HG02973 (cell line): ENCODE results near the gene CBLB.
"Not testable (repeated sequence)": the region's sequence is repeated elsewhere in the genome, so short reads cannot be mapped to it uniquely, and the experiment has no call there.

ENCODE experiments used
- ATAC-seq: cut with Tn5 transposase; IDR thresholded peaks from one replicate; pipeline ENCODE4 v1.9.1; 2021; ENCODE audit warnings: moderate library complexity; ENCODE audit not compliant: unreplicated experiment

CBLB gene

DNA sequence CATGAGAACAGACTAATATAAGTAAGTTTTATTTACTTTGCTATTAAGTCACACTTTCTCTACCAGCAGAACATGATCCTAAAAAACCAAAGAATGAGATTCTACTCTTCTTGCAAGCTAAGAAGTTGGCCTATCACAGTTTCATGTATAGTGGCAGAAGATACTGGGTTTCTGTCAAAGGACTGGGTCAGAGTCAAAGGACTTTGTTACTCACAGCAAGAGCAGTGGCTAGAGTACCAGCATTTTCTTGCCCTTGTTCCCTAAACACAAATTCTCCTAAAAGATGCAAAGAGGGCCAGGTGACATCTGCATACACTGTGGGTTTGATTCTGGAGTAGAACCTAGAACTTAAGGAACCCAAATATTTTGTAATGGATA, 105.2 kb downstream of the CBLB start:
- no peak for ATAC-seq

DNA sequence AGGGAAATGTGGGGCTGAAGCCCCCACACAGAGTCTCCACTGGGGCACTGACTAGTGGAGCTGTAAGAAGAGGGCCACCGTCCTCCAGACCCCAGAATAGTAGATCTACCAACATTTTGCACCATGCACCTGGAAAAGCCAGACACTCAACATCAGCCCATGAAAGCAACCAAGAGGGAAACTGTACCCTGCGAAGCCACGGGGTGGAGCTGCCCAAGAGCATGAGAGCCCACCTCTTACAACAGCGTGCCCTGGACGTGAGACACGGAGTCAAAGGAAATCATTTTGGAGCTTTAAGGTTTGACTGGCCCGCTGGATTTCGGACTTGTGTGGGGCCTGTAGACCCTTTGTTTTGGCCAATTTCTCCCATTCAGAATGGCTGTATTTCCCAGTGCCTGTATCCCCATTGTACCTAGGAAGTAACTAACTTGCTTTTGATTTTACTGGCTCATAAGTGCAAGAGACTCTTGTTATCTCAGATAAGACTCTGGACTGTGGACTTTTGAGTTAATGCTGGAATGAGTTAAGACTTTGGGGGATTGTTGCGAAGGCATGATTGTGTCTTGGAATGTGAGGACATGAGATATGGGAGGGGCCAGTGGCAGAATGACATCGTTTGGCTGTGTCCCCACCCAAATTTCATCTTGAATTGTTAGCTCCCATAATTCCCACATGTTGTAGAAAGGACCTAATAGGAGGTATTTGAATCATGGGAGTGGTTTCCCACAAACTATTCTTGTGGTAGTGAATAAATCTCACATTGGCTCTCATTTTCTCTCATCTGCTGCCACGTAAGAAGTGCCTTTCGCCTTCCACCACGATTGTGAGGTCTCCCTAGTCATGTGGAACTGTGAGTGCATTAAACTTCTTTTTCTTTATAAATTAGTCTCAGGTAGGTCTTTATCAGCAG, 105.8 kb downstream of the CBLB start:
- ATAC-seq, result no peak

DNA sequence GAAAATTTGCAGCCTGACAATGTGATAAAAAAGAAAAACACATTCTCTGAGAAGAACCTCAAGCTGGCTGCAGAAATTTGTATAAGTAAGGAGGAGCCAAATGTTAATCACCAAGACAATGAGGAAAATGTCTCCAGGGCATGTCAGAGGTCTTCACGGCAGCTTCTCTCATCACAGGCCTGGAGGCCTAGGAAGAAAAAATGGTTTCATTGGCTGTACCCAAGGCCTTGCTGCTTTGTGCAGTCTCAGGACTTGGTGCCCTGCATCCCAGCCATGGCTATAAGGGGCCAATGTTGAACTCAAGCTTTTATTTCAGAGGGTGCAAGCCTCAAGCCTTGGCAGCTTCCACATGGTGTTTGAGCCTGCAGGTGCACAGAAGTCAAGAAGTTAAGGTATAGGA, 106.6 kb downstream of the CBLB start:
- not testable (repeated sequence) for ATAC-seq

DNA sequence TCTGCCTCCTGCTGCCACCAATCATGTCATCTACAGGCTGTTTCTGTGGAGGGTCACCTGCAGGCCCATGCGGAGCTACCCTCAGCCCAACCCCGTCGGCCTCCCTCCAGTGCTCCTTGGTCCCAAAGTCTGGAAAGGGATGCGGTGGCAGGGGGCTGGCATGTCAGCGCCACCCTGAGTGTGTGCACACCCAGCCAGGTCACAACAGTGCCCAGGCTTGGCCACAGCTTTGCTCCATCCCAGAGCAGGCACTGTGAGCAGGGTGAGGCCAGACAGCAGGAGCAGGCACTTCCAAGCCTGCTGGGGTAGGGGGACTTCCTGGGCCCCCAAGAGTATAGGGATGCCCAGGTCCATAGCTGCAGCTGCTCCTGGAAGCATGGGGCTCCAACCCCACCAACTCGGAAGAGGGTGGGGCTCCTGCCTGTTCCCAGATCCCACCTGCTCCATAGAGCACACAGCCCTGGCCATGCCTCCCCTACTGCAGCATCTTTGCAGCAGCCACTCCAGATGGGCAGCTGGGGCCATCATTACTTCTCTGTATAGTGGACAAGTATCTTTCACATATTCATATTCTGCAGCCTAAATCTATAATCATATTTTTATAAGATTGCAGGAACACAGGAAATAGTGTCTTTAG, 109.3 kb downstream of the CBLB start:
- no peak for ATAC-seq

DNA sequence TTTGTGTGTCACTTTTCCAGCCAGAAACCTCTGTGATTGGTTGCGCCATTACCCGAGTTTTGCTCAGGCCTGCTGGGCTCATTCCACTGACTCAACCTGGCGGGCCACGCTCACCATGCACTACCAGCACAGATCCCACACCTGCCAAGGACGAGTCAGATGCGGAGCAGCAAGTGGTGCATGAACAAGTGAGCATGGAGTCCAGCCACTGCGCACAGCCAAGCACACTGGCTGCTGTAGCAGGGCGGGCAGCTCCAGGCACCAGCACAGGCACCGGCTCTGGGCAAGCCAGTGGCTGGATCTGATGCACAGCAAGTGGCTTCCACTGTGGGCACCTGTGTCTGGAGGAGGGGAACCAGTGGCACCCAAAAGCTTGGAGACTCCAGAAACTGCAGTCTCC, 110.4 kb downstream of the CBLB start:
- ATAC-seq, result no peak

DNA sequence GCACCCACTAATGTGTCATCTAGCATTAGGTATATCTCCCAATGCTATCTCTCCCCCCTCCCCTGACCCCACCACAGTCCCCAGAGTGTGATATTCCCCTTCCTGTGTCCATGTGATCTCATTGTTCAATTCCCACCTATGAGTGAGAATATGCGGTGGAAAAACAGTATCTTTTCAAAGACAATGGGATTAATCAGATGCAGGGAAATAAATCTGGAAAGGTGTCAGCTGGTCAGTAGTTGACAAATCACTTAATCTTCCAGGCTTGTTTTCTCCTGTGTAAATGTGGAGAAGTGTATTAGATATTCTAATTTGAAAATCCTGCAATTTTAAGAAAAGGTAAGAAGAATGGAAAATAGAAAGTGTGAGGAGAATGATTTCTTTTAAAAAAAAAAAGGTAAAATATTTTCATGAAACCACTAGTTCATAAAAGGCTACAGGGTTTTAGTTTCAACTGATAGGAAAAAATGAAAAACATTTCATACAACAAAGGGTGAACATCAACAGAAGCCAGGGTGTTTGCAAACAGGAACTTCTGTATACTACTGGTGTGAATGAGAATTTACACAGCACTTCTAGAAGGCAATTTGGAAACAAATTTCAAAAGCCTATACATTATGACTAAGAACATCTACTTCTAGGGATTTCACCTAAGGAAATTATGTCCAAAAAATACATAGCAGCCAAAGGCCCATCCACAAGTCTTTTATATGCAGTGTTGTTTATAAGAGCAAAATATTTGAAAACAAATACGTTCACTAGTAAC, 113.5 kb downstream of the CBLB start:
- no peak for ATAC-seq

DNA sequence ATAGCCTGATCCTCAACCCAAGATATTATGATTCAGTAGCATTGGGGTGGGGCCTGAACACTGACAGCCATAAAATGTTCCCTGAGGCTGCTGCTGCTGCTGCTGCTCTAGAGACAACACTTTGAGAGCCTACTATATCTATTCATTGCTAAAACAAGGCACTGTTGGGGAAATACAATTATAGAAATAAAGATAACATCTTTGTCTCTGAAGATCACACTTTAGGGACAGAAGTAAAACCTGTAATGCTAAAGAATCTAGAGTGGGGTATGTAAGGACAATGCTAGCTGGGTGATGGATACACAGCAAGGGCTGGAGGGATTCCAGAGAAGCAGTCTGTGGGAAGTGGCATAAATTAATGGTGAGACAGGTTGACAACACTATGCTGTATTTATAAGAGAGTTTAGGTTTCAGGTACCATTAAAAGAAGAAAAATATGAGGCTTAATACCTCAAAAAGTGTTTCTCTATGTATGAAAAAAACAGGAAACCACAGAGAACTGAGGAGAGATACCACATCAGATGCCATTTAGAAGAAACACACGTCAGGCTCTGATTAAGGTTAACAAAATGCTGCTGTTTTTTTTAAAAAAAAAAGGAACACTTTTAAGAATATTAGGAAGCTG, 115.9 kb downstream of the CBLB start:
- no peak for ATAC-seq

DNA sequence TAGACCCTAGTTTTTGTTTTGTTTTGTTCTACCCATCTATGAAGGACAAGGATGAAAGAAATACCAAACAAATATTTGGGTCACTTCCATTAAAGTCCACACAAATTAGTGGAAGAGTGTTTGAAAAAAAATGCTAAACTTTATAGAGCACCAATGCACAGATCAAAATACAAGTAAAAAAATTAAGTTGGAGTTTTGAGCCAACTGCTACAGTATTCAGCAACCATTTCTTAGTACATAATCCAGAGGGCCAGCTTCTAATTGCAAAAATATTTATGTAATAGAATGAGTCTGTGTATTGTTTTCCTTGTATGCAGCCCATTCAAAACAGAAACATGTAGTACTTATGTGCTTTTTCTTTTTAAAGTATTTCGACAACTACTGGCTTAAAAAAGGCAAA, 121.1 kb downstream of the CBLB start:
- ATAC-seq, result no peak

DNA sequence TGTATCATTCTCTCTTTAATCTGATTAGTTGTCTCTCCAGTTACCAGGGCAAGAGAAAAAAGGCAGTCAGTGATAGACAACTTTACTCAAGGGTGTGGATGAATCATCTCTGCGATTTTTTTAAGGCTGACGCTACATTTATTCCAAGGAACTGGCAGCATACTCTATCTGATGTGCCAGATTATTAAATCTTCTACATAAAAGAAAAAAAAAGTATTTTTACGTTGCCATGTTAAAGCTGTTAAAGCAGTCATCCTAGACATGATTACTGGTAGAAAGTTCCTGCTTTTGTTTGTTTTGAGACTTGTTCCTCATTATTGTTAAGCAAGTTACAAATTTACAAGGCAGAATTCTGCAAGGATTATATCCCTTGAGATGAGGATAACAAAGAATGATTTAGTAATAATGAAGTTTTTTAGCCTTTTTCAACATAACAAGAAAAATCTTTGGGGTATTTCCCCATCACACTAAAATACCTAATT, 121.7 kb downstream of the CBLB start:
- no peak for ATAC-seq

DNA sequence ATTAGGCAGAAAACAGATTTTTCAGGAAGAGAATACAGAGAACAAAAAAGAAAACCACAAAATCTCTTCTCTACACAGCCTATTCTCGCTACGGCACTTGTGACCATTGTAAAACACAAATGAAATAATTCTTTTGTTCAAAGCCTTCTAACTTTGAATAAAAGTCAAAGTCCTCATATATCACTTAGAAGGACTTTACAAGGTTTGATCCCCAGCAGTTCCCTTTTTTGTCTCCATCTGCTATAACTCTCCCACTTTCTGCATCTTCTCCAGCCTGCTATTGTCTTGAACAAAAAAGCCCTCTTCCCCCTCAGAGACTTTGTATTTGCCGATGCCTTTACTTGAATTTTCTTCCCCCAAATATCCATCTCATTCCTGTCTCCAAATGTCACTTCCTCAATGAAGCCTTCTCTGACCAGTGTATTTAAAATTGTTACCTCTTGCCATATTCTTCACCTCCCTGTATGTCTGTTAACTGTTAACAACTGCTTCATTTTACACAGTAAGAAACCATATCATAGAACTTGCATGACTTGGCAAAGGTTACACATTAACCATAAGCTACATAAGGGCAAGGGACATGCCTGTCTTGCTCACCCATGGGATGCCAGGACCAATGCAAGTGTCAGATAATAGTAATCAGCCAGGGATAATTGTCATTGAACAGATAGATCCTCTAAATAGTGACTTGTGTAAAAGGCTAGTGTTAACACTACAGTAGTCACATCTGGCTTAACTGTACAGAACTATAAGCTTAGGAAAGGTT, 122.4 kb downstream of the CBLB start:
- ATAC-seq, result peak; percentile 65

DNA sequence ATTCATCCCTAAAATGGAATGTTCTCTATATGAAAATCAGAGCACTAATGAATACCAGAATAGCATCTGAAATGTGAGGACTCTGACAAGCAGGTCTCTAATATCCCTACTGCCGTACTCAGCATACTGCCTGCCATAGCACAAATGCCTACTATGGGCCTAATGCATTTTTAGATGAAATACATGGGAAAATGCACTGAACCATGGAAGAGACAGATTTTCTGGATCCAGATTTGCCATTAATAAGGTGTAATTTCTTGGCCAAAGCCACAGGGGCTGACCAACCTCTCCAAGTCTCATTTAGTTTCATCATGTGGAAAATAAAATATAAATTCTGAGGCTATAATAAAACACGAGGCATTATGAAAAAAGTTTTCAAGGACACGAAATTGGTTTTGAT, 123.8 kb downstream of the CBLB start:
- no peak for ATAC-seq

DNA sequence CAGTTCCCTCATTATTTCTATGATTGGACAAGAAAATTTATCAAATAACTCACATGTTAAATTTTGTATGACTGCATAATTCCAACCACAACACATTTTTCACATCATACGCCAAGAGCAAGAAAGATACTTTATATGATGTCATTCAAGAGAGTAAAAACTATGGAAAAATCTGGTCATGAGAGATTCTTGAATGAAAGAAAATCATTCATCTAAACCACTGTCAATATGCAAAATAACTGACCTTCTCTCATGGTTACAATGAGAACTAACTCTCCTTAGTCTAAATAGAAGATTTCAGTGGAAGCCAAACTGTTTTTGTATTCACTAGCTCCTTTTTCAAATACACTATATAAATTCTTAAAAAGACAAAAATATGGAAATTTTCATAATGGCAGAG, 124.6 kb downstream of the CBLB start:
- ATAC-seq, result no peak

DNA sequence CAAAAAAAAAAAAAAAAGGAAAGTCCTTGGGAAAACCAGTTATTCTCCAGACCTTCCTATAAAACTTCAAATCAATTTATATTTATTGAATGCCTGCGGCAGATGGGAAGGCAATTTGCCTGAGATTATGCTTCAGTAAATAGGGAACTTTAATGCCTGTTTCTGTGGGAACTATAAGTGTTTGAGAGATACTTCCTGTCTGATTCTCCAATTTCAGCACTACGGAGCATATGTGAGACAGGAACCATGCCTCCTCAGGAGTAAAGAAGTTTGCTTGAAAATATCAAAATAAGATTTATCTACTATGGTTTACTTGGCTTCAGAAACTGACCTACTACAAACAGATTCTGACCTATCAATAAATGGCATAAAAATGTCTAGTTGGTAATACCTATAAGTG, 135.5 kb downstream of the CBLB start:
- no peak for ATAC-seq

DNA sequence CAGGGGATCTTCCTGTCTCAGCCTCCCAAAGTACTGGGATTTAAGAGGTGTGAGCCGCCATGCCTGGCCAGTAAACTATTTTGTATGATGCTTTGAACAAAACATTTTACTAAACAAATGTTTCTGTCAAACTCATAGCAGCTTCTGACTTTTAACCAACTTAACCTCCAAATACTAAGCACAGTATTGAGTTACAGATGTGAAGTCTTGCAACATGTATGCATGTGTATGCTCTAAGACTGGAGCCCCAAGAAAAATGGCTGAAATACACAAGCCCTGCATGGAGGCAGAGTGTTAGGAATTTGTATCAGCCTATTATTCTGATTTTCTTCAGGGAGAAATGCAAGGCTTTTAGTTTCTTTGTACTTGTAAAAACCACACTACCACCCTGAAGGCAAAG, 137.1 kb downstream of the CBLB start:
- no peak for ATAC-seq

DNA sequence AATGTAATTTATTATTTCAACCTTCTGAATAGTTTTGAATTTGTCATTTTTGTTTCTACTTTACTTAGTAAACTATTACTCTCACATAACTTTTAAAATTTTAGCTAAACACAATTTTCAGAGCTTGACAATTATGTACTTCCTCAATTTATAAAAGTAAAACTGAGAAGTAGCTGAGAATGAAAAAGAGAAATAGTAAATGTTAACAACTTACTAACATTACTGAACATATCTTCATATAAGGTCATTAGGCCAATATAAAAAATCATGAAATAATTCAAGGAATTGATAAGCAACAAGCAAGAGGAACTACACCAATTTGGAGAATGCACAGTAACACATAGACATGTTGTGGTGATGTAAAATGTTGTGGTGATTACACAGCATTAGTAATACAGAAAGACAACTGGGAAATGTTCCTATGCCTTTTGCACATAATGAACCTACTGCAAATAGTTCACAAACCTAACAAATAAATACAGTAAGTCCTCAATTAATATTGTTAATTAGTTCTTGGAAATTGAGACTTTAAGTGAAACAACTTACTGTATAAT, 137.9 kb downstream of the CBLB start:
- peak; percentile 53 for ATAC-seq

DNA sequence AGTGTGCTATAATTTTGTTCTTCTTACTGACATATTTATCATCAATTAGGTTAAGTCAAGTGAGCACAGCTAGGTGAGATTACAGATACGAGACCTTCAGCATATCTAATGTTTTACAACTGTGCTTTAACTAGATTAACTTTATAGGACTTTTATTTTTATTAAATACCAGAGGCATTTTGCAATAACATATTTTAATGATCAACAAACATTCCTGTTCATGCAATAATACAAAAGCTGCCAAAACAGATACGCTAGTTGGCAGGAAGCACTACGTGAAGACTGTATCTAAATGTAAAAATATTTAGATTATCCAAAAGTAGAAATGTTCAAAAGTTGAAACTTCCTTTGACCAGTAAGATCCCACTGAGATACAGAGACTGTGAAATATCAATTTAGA, 139.1 kb downstream of the CBLB start:
- ATAC-seq, result no peak

DNA sequence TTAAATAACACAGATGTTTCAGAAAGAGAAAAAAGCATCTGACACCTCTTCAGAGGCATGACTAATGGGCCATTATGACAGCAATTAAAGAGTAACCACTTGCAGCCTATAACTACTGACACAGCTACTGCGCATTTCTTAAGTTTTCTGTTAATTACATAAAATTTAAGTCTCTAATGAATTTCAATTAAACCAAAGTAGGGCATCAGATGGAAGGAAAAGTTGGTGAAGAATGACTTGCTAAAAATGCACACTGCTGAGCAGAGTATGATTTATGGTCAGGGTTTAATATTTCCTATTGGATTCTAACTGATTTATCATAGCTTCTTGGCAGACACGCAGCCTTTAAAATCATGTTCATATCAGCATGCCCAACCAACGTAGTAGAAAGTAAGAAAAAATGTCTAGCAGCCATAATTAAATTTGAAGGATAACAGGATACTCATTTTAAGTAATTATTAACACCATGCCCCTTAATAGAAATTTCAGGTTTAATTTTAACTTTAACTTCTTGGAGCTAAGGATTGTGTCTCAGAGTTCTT, 140.0 kb downstream of the CBLB start:
- ATAC-seq, result no peak

DNA sequence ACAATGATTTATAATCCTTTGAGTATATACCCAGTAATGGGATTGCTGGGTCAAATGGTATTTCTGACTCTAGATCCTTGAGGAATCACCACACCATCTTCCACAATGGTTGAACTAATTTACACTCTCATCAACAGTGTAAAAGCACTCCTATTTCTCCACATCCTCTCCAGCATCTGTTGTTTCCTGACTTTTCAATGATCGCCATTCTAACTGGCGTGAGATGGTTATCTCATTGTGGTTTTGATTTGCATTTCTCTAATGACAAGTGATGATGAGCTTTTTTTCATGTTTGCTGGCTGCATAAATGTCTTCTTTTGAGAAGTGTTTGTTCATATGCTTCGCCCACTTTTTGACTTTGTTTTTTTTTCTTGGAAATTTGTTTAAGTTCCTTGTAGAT, 141.8 kb downstream of the CBLB start:
- not testable (repeated sequence) for ATAC-seq

DNA sequence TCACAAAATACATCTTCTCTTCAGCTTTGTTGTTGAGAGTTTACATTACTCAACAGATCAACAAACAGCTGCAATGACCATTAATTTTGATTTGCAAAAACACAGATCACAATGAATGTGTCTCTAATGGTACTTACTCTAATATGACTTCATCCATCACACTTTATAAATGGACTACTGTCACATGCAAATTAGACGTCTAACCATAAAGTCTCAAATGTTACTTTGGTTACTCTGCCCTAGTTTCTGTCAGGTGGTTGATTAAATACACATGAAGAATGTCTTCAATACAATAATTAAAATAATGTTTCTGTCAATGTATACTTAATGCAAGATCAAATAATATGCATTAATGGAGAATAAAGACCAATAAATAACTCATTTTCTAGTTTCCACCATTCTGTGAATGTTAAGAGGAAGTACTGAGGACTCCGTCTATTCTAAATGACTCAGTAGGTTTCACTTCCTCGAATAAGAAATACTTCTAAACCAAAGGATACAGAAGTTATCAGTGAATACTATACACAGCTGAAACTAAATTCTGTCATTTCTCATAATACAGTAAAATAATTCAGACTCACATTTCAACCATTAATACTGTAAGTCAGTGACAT, 145.8 kb downstream of the CBLB start:
- ATAC-seq, result peak; percentile 100
